IMR-90 (cell line): ENCODE measurements around the gene HSD17B8. TPM values are rescaled to one million over a fixed set of nuclear protein-coding genes. Genes with fewer than 3 reads are reported as not detected.

Experiments
- ATAC-seq: fragments of 200-7000 bp; cut with Tn5 transposase; 2 replicates; pipeline ENCODE4 v1.9.1; 2020; ENCODE audit warnings: low read depth, mild to moderate bottlenecking, moderate library complexity
- BruUV-seq: library from RNA; stranded (reverse); fragments of 400-500 nt; replicated peaks from 2 replicates; lab custom pipeline; 2021; lab: Mats Ljungman, UMichigan
- CTCF ChIA-PET: fragments of 300-600 bp; formaldehyde crosslinking; extraction: SDS; loops from one replicate; lab custom pipeline; 2021; ENCODE audit warnings: antibody characterized with exemption; lab: Yijun Ruan, JAX
- POLR2A ChIA-PET: fragments of 300-600 bp; sonication (Branson Sonifier 250); formaldehyde crosslinking; loops from one replicate; lab custom pipeline; 2022; ENCODE audit warnings: antibody characterized with exemption; ENCODE audit not compliant: unreplicated experiment; lab: Charles Lee
- DNase-seq: peaks from one replicate; pipeline ENCODE4 v3.0.0; 2013
- H2AFZ ChIP-seq: replicated peaks from 2 replicates; pipeline ENCODE3; 2013; ENCODE audit warnings: low read length, mild to moderate bottlenecking; ENCODE audit not compliant: poor library complexity
- H2AK5ac ChIP-seq: 2 replicates; pipeline ENCODE4 v1.6.1; 2013; ENCODE audit warnings: low read depth, low read length, inconsistent platforms
- H2AK9ac ChIP-seq: replicated peaks from 2 replicates; pipeline ENCODE3; 2013; ENCODE audit warnings: mild to moderate bottlenecking, low read depth, low read length, moderate library complexity; ENCODE audit not compliant: poor library complexity
- H2BK120ac ChIP-seq: 2 replicates; pipeline ENCODE4 v1.6.1; 2013; ENCODE audit warnings: low read depth, low read length, inconsistent platforms
- H2BK15ac ChIP-seq: 3 replicates; pipeline ENCODE4 v1.6.1; 2013; ENCODE audit warnings: low read depth, low read length, inconsistent platforms
- H2BK20ac ChIP-seq: 2 replicates; pipeline ENCODE4 v1.6.1; 2013; ENCODE audit warnings: low read depth, mild to moderate bottlenecking, inconsistent platforms, low read length, moderate library complexity
- H2BK5ac ChIP-seq: 2 replicates; pipeline ENCODE4 v1.6.1; 2013; ENCODE audit warnings: mild to moderate bottlenecking, low read depth, low read length, inconsistent platforms; ENCODE audit not compliant: poor library complexity, severe bottlenecking
- H3K14ac ChIP-seq: replicated peaks from 2 replicates; pipeline ENCODE4 v1.6.1; 2013; ENCODE audit warnings: low read depth, low read length, inconsistent platforms
- H3K18ac ChIP-seq: 2 replicates; pipeline ENCODE4 v1.6.1; 2013; ENCODE audit warnings: low read depth, low read length, control low read depth
- H3K23ac ChIP-seq: 2 replicates; pipeline ENCODE4 v1.6.1; 2013; ENCODE audit warnings: low read depth, low read length, inconsistent platforms
- H3K27ac ChIP-seq: 2 replicates; pipeline ENCODE4 v1.5.1; 2013; ENCODE audit warnings: mild to moderate bottlenecking, control low read depth, low read length; ENCODE audit not compliant: insufficient read depth
- H3K27me3 ChIP-seq: 2 replicates; pipeline ENCODE4 v1.6.1; 2013; ENCODE audit warnings: low read length; ENCODE audit not compliant: control insufficient read depth, insufficient read depth
- H3K36me3 ChIP-seq: 2 replicates; pipeline ENCODE4 v1.6.1; 2013; ENCODE audit warnings: low read length, mixed read lengths; ENCODE audit not compliant: control insufficient read depth, insufficient read depth
- H3K4ac ChIP-seq: 2 replicates; pipeline ENCODE4 v1.6.1; 2013; ENCODE audit warnings: low read depth, low read length, inconsistent platforms
- H3K4me1 ChIP-seq: 2 replicates; pipeline ENCODE4 v1.6.1; 2013; ENCODE audit warnings: low read length, mixed read lengths; ENCODE audit not compliant: control insufficient read depth, insufficient read depth
- H3K4me2 ChIP-seq: 2 replicates; pipeline ENCODE4 v1.6.1; 2013; ENCODE audit warnings: low read depth, mild to moderate bottlenecking, control low read depth, low read length, moderate library complexity
- H3K4me3 ChIP-seq: 2 replicates; pipeline ENCODE4 v1.5.1; 2013; ENCODE audit warnings: low read depth, mild to moderate bottlenecking, control low read depth, low read length, moderate library complexity; ENCODE audit not compliant: insufficient read depth
- H3K56ac ChIP-seq: 2 replicates; pipeline ENCODE4 v1.6.1; 2013; ENCODE audit warnings: low read length, inconsistent platforms; ENCODE audit not compliant: insufficient read depth; ENCODE audit errors: extremely low read depth
- H3K79me1 ChIP-seq, 2 experiments: 2 replicates each; pipeline ENCODE4 v1.6.1; 2013; ENCODE audit warnings: low read length in 2 of 2, inconsistent platforms in 1 of 2, low read depth in 1 of 2
- H3K9ac ChIP-seq: 2 replicates; pipeline ENCODE4 v1.6.1; 2013; ENCODE audit warnings: low read depth, low read length, control low read depth
- H3K9me1 ChIP-seq: 2 replicates; pipeline ENCODE4 v1.6.1; 2013; ENCODE audit warnings: low read length, inconsistent platforms; ENCODE audit not compliant: insufficient read depth
- H3K9me3 ChIP-seq: 2 replicates; pipeline ENCODE4 v1.6.1; 2013; ENCODE audit warnings: low read length; ENCODE audit not compliant: control insufficient read depth, insufficient read depth
- H4K20me1 ChIP-seq: 2 replicates; pipeline ENCODE4 v1.6.1; 2013; ENCODE audit warnings: low read length, inconsistent platforms; ENCODE audit not compliant: insufficient read depth
- H4K5ac ChIP-seq: 2 replicates; pipeline ENCODE4 v1.6.1; 2013; ENCODE audit warnings: mild to moderate bottlenecking, low read depth, low read length, control low read depth
- H4K8ac ChIP-seq, 2 experiments: 2 replicates each; pipeline ENCODE4 v1.6.1; 2013; ENCODE audit warnings: low read depth in 2 of 2, low read length in 2 of 2, control low read depth in 1 of 2, inconsistent platforms in 1 of 2
- H4K91ac ChIP-seq: 2 replicates; pipeline ENCODE4 v1.6.1; 2013; ENCODE audit warnings: low read depth, low read length, inconsistent platforms; ENCODE audit not compliant: insufficient read depth
- CHD1 ChIP-seq: IDR thresholded peaks from 2 replicates; pipeline ENCODE4 v1.6.1; 2012; ENCODE audit warnings: low read depth, low read length, improper control_type of control experiment
- RCOR1 ChIP-seq: IDR thresholded peaks from 2 replicates; pipeline ENCODE4 v1.6.1; 2012; ENCODE audit warnings: mild to moderate bottlenecking, low read length, improper control_type of control experiment; ENCODE audit not compliant: insufficient replicate concordance
- RFX5 ChIP-seq: IDR thresholded peaks from 2 replicates; pipeline ENCODE4 v1.8.0; 2012; ENCODE audit warnings: low read depth, mild to moderate bottlenecking, low read length, moderate library complexity
- WGBS, 2 experiments: methylation state at CpG; one replicate each; pipeline versions ENCODE4 v1.1.5 to v1.1.7; 2013; ENCODE audit warnings: missing lambda C conversion rate in 2 of 2; ENCODE audit not compliant: insufficient read length in 1 of 2; ENCODE audit errors: extremely low coverage in 2 of 2; 5-methylcytosine and 5-hydroxymethylcytosine counted together
- dilution Hi-C: fragments of 300-500 bp; cut with HindIII; formaldehyde crosslinking; loops from one replicate; pipeline ENCODE4 v1.14.3; 2018; ENCODE audit warnings: low sequenced_read_pairs; ENCODE audit not compliant: unreplicated experiment
- in situ Hi-C: fragments of 300-500 bp; cut with MboI; formaldehyde crosslinking; loops from 3 replicates; pipeline ENCODE4 v1.14.3; 2019; ENCODE audit warnings: low sequenced_read_pairs, inconsistent platforms, mixed read lengths
- intact Hi-C: fragments of 100-400 bp; cut with micrococcal nuclease; formaldehyde crosslinking; loops from 2 replicates; pipeline ENCODE4 v1.10.0; 2022
- polyA plus RNA-seq, 3 experiments: library from polyadenylated mRNA; depleted of rRNA; stranded (reverse); fragments of >200 nt; gene quantifications; 2 replicates each; pipeline ENCODE4 v1.2.3, GENCODE V29; 2012; ENCODE audit warnings: low replicate concordance in 1 of 3
- total RNA-seq: library from RNA; depleted of rRNA; stranded (reverse); fragments of >200 nt; gene quantifications from 2 replicates; pipeline ENCODE4 v1.2.3, GENCODE V29; 2012
- TF ChIP-seq, protein P1 (sequence below): conservative IDR thresholded peaks from 2 replicates; pipeline ENCODE4 v1.5.1; 2012; ENCODE audit warnings: mild to moderate bottlenecking, low read depth, low read length, improper control_type of control experiment

The HSD17B8 gene
- total and polyA plus RNA-seq, 2 of the 4 experiments (the other 2 are of a cell fraction), result 1.6 to 4.3 TPM

DNA sequence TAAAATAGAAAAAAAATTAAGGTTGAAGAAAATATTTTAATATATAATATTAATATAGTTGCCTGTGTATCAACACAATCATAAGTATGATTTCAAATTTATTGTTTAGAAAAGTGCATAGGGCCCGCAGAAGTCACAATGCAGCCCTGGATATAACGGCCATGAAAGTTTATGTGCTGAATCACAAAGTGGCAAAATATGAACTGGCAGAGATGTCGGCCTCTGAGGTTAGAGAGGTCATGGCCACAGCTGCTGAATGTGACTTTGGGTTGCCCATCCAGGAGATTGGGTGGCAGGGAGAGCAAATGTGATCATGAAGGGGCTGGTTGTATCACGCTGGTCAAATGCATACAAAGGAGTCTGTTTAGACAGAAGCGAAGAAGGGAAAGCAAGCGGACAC, 47.9 kb upstream of the HSD17B8 start:
- H3K36me3 ChIP-seq, result no peaks in the 10 kb centered on the region
- no peaks in the 10 kb centered on the region for H3K79me1 ChIP-seq
- H3K18ac ChIP-seq, result no peak overlapping the region
- dilution Hi-C loops, result no loop called here
- H3K4me2 ChIP-seq, result no peak overlapping the region
- H2BK20ac ChIP-seq, result no peak overlapping the region
- H3K4me3 ChIP-seq, result no peak overlapping the region
- no peak overlapping the region for H3K23ac ChIP-seq
- H2AFZ ChIP-seq, result no peak overlapping the region
- WGBS, 2 experiments, result 70% methylated on average over 2 of the region's 6 CpGs; no CpG with 5 or more reads in 1 of the 2 experiments
- no peak overlapping the region for H4K91ac ChIP-seq
- no peak overlapping the region for H4K5ac ChIP-seq
- H3K4me1 ChIP-seq, result peaks cover 3% of the 10 kb centered on the region; the same call in 1 of the 2 replicates
- no peak overlapping the region for H2AK5ac ChIP-seq
- H3K4ac ChIP-seq, result no peak overlapping the region
- no peak overlapping the region for H2BK15ac ChIP-seq
- H3K56ac ChIP-seq, result no peak overlapping the region
- H4K8ac ChIP-seq, result no peak overlapping the region
- no peaks in the 10 kb centered on the region for H3K9me1 ChIP-seq
- H2BK5ac ChIP-seq, result no peak overlapping the region
- H3K9ac ChIP-seq, result no peak overlapping the region
- no TSS peak for BruUV-seq
- TF ChIP-seq RCOR1, result no peak
- TF ChIP-seq CHD1, result no peak
- TF ChIP-seq, protein P1, sequence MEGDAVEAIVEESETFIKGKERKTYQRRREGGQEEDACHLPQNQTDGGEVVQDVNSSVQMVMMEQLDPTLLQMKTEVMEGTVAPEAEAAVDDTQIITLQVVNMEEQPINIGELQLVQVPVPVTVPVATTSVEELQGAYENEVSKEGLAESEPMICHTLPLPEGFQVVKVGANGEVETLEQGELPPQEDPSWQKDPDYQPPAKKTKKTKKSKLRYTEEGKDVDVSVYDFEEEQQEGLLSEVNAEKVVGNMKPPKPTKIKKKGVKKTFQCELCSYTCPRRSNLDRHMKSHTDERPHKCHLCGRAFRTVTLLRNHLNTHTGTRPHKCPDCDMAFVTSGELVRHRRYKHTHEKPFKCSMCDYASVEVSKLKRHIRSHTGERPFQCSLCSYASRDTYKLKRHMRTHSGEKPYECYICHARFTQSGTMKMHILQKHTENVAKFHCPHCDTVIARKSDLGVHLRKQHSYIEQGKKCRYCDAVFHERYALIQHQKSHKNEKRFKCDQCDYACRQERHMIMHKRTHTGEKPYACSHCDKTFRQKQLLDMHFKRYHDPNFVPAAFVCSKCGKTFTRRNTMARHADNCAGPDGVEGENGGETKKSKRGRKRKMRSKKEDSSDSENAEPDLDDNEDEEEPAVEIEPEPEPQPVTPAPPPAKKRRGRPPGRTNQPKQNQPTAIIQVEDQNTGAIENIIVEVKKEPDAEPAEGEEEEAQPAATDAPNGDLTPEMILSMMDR, result no peak
- no peak for TF ChIP-seq RFX5
- intact Hi-C loops, result no loop called here
- peaks cover 3% of the 10 kb centered on the region; the same call in 1 of the 2 replicates for H3K9me3 ChIP-seq
- ChIA-PET POLR2A (no interaction called here), CTCF (interaction anchor here (0.8 to 1.4 kb wide), 3 partner anchors 9 to 142 kb away, joined by 3 to 5 read pairs (median 3); no protein-coding TSS in a partner anchor)
- H3K27ac ChIP-seq, result no peak overlapping the region
- ATAC-seq, result no peak
- in situ Hi-C loops, result no loop called here
- peaks cover 7% of the 10 kb centered on the region for H3K27me3 ChIP-seq
- no peaks in the 10 kb centered on the region for H4K20me1 ChIP-seq
- H2BK120ac ChIP-seq, result no peak overlapping the region
- no peak for DNase-seq
- no peak overlapping the region for H3K14ac ChIP-seq
- no peak overlapping the region for H2AK9ac ChIP-seq
